HEK293T (cell line): ENCODE results near the gene RUBCNL.
"Not testable (repeated sequence)": the region's sequence is repeated elsewhere in the genome, so short reads cannot be mapped to it uniquely, and the experiment has no call there.

Source experiments
- CTCF ChIA-PET: fragments of 350-600 bp; formaldehyde crosslinking; extraction: SDS; loops from one replicate; lab custom pipeline; 2021; ENCODE audit warnings: antibody characterized with exemption, inconsistent platforms; lab: Yijun Ruan, JAX
- POLR2A ChIA-PET: fragments of 350-600 bp; formaldehyde crosslinking; extraction: SDS; loops from one replicate; lab custom pipeline; 2020; ENCODE audit warnings: antibody characterized with exemption, inconsistent platforms; lab: Yijun Ruan, JAX
- DNase-seq: peaks from one replicate; pipeline ENCODE4 v3.0.0; 2012; ENCODE audit warnings: mixed read lengths; ENCODE audit errors: extremely low spot score
- ARNT ChIP-seq: fragments of 450-650 bp; IDR thresholded peaks from 2 replicates; pipeline ENCODE4 v1.6.1; 2017; ENCODE audit warnings: mild to moderate bottlenecking
- BHLHE40 ChIP-seq: fragments of 450-650 bp; IDR thresholded peaks from 2 replicates; pipeline ENCODE4 v1.6.1; 2016; ENCODE audit warnings: mild to moderate bottlenecking, moderate library complexity, borderline replicate concordance
- CTBP1 ChIP-seq: fragments of 450-650 bp; IDR thresholded peaks from 2 replicates; pipeline ENCODE4 v1.6.1; 2016; ENCODE audit warnings: borderline replicate concordance
- ELF4 ChIP-seq: fragments of 450-650 bp; IDR thresholded peaks from 2 replicates; pipeline ENCODE4 v1.6.1; 2017; ENCODE audit warnings: antibody characterized with exemption
- FOXA1 ChIP-seq: fragments of 450-650 bp; IDR thresholded peaks from 2 replicates; pipeline ENCODE4 v1.6.1; 2016; ENCODE audit warnings: mild to moderate bottlenecking
- FOXK2 ChIP-seq: fragments of 450-650 bp; IDR thresholded peaks from 2 replicates; pipeline ENCODE4 v1.6.1; 2016; ENCODE audit warnings: mild to moderate bottlenecking
- FOXM1 ChIP-seq: fragments of 450-650 bp; IDR thresholded peaks from 2 replicates; pipeline ENCODE4 v1.6.1; 2017; ENCODE audit warnings: mild to moderate bottlenecking, borderline replicate concordance
- HDGF ChIP-seq: fragments of 450-650 bp; IDR thresholded peaks from 2 replicates; pipeline ENCODE4 v1.6.1; 2017; ENCODE audit warnings: antibody characterized with exemption, borderline replicate concordance
- L3MBTL2 ChIP-seq: fragments of 450-650 bp; conservative IDR thresholded peaks from 2 replicates; pipeline ENCODE4 v1.6.1; 2016; ENCODE audit warnings: mild to moderate bottlenecking
- LEF1 ChIP-seq: fragments of 450-650 bp; IDR thresholded peaks from 2 replicates; pipeline ENCODE4 v1.6.1; 2017; ENCODE audit warnings: mild to moderate bottlenecking, borderline replicate concordance
- NFRKB ChIP-seq: fragments of 450-650 bp; IDR thresholded peaks from 2 replicates; pipeline ENCODE4 v1.6.1; 2016; ENCODE audit warnings: mild to moderate bottlenecking, moderate library complexity
- SP1 ChIP-seq: fragments of 450-650 bp; IDR thresholded peaks from 2 replicates; pipeline ENCODE4 v1.6.1; 2017
- SUZ12 ChIP-seq: fragments of 450-650 bp; IDR thresholded peaks from 2 replicates; pipeline ENCODE4 v1.6.1; 2016; ENCODE audit warnings: mild to moderate bottlenecking
- TARDBP ChIP-seq: fragments of 450-650 bp; IDR thresholded peaks from 2 replicates; pipeline ENCODE4 v1.6.1; 2016
- ZNF384 ChIP-seq: fragments of 450-650 bp; IDR thresholded peaks from 2 replicates; pipeline ENCODE4 v1.6.1; 2016
- TF ChIP-seq, protein P1 (sequence below): fragments of 450-650 bp; IDR thresholded peaks from 2 replicates; pipeline ENCODE4 v1.6.1; 2016

RUBCNL gene

DNA sequence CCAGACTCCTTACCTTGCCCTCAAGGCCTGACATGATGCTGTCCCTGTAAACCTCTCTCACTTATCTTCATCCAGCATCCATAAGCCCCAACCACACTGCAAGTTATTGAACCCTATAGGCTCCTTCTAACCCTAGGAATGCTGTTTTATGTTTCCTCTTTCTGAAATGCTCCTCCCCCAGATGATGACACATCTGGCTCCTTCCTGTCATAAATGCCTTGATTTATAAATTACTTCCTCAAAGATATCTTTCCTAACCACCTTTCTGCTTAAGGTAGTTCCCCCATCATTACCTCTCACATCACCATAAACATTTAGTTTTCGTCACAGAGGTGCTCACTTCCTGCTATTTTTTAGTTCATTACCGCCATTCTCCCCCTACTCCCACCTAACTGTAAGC lies 12.3 kb downstream of the RUBCNL start:
- POLR2A ChIA-PET, result no interaction called here
- CTCF ChIA-PET, result no interaction called here
- TF ChIP-seq FOXK2, result no peak
- no peak for DNase-seq

DNA sequence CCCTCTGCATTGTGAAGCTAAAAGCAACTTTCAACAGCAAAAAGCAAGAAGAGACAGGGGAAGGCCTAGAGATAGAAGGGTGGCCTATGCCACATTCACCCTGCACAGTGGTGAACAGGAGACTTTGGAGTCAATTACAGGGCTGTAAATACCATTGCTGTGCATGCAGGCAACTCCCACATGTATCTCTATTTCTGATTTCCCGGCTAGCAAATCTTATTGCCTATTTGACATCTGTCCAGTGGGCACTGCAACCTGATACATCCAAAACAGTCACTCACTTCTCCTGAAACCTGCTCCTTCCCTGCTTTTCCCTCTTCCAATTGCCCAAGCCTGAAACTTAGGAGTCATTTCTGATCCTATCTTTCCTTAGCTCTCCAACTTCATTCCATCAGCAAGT lies 13.4 kb downstream of the RUBCNL start:
- TF ChIP-seq L3MBTL2 (no peak), TARDBP (no peak), NFRKB (no peak), FOXA1 (no peak), FOXM1 (no peak), FOXK2 (no peak), ELF4 (no peak), ZNF384 (no peak), LEF1 (no peak), CTBP1 (no peak)
- TF ChIP-seq, protein P1, sequence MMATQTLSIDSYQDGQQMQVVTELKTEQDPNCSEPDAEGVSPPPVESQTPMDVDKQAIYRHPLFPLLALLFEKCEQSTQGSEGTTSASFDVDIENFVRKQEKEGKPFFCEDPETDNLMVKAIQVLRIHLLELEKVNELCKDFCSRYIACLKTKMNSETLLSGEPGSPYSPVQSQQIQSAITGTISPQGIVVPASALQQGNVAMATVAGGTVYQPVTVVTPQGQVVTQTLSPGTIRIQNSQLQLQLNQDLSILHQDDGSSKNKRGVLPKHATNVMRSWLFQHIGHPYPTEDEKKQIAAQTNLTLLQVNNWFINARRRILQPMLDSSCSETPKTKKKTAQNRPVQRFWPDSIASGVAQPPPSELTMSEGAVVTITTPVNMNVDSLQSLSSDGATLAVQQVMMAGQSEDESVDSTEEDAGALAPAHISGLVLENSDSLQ, result no peak
- POLR2A ChIA-PET, result interaction anchor here (0.6 kb wide), 1 partner anchor 476 kb away, joined by 4 read pairs; no protein-coding TSS in a partner anchor
- CTCF ChIA-PET, result no interaction called here
- no peak for DNase-seq

DNA sequence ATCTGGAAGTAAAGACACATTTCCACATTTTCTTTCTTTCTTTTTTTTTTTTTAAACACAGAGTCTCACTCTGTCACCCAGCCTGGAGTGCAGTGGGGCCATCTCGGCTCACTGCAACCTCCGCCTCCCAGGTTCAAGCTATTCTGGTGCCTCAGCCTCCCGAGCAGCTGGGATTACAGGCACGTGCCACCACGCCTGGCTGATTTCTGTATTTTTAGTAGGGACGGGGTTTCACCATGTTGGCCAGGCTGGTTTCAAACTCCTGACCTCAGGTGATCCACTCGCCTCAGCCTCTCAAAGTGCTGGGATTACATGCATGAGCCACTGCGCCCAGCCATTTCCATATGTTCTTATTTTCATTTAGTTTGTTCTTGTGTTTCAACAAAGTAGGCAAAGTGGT lies 14.1 kb downstream of the RUBCNL start:
- CTCF ChIA-PET, POLR2A ChIA-PET, DNase-seq: not testable (repeated sequence)

DNA sequence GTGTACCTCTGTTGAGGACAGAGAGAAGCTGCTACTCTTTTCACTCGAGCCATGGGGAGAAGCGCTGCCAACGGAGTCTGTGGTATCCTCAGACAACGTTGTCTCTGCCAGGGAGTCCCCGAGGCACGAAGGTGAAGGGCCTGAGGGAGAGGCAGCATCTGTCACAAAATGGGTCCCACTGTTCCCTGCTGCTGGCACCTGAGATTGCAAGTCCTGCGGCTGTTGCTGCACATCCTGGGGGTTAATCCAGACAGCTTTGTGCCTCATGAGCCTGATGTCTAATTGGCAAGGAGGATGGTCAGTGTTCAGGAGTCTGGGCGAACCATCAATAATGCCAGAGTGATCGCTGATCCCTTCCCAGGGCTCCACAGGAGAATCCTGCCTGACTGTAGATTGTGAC lies 15.0 kb downstream of the RUBCNL start:
- no peak for DNase-seq
- ChIA-PET POLR2A (no interaction called here), CTCF (no interaction called here)
- TF ChIP-seq NFRKB, result no peak

DNA sequence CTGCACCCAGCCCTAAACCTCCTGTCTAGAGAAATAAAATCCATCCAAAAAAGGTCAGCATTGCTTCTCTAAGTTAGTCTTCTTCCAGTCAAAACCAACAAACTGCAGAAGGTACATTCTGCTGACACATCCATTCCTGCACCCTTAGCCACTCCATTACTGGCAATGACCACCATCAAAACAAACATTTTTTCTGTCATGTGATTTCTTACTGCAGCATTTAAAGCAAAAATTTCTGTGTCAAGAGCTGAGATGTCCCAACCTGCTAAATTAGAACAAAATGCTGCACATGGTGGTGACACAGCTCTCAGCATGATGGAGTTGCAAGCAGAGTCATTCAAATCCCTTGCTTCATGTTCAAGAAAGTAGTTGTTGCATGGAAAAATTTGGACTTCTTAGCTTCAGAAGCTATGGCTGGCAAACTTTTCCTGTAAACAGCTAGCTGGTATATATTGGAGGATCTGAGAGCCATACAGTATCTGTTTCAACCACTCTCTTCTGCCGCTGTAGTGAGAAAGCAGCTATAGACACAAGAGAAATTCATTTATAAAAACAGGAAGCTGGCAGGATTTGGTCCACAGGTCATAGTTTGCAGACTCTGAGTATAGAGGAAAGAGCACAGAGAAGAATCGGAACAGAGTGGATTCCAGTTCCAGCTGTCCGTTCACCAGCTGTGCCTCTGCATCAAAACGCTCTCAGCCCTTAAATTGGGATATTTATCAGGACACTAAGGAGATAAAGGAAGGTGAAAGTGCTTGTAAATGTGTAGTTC lies 17.4 kb downstream of the RUBCNL start:
- DNase-seq, result no peak
- POLR2A ChIA-PET, result no interaction called here
- CTCF ChIA-PET, result no interaction called here
- TF ChIP-seq FOXA1 (no peak), L3MBTL2 (no peak), FOXK2 (no peak), SUZ12 (no peak), BHLHE40 (no peak), TARDBP (no peak), CTBP1 (no peak), LEF1 (no peak), ELF4 (no peak), ZNF384 (no peak), SP1 (no peak), FOXM1 (no peak), NFRKB (no peak), ARNT (no peak), HDGF (no peak)
- TF ChIP-seq, protein P1, result no peak

DNA sequence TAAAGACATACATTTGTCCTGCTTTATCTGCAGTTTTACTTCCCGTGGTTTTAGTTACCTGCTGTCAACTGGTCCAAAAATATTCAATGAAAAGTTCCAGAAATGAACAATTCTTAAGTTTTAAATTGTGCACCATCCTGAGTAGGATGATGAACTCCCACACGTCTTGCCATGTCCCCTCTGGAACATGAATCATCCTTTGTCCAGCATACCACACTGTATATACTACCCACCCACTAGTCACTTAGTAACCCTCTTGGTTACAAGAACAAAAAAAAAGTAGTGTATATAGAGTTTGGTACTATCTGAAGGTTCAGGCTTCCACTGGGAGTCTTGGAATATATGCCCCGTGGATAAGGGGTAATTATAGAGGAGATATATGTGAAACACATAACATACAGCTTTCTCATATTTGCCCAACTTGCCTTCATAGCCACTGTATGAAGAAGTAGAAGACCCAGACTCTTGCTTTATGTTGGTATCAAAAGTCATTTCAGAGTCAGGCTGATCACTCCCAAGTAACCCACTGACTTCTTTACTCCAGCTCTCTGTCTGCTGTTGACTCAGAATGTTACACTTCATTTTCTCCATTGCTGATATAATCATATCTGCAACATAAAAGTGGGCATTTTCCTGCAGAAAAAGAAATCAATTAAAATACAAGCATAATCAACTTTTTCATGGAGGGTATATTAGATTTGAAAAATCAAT lies 19.3 kb downstream of the RUBCNL start:
- DNase-seq, result no peak
- ChIA-PET POLR2A (no interaction called here), CTCF (no interaction called here)
- TF ChIP-seq FOXM1, result no peak

DNA sequence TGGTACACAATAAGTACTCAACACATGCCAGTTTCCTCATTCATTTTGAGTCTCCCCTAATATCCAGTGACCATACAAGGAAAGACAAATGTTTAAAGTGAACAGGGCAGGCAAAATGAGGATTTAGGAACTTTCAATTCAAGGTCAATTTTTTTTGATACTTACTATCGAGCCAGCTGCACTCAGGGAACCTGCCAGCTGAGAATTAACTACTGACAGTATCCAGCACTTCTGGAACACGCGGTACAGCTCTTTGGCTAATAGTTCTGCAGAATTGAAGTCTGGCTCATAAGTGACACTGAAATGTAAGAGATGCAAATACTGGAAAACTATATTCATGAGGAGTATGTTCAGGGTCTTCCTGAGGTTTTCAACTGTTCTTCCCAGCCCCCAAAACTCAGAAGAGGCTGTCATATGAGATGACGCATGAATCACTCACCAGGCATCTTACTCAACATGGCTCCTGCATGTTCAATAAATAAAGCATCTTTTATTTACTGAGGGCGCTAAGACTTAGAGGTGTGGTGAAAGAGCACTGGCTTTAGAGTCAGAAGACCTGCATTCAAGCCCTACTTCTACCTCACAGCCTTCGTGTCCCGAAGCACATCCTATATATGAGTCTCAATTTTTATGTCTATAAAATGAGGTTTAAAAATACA lies 25.6 kb downstream of the RUBCNL start:
- ChIA-PET CTCF (no interaction called here), POLR2A (no interaction called here)
- TF ChIP-seq NFRKB (no peak), CTBP1 (no peak)
- DNase-seq, result no peak

DNA sequence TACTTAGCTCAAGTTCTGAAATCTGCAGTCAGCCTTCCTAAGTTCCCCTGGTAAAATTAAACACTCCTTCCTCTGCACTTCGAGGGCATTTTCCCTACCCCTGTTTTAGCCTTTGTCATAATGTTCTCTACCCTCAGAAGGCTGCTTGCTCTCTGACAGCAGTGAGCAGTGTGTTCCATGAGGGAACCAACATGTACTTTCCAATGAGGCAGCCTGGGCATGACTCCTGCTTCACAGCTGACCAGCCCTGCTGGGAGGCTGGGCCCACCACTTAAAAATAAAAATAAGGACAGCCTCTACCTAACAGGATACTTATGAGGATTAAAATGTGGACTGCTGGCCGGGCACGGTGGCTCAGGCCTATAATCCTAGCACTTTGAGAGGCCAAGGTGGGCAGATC lies 26.4 kb downstream of the RUBCNL start:
- CTCF ChIA-PET, result no interaction called here
- no peak for DNase-seq
- TF ChIP-seq FOXM1 (no peak), HDGF (no peak), BHLHE40 (no peak), NFRKB (no peak), L3MBTL2 (no peak), SUZ12 (no peak), ELF4 (no peak), ZNF384 (no peak), LEF1 (no peak), ARNT (no peak), FOXA1 (no peak), CTBP1 (no peak), FOXK2 (no peak)
- TF ChIP-seq, protein P1, result no peak
- POLR2A ChIA-PET, result no interaction called here
